ENCODE measurements around the gene DNM1L. TPM values are rescaled to one million over a fixed set of nuclear protein-coding genes. Genes with fewer than 3 reads are reported as not detected.

DNM1L gene
- total and polyA plus RNA-seq, 2 donors (not counting 3 experiments of a cell fraction or from before 2014, with no cell fraction given): 24.6 to 103 TPM

DNA sequence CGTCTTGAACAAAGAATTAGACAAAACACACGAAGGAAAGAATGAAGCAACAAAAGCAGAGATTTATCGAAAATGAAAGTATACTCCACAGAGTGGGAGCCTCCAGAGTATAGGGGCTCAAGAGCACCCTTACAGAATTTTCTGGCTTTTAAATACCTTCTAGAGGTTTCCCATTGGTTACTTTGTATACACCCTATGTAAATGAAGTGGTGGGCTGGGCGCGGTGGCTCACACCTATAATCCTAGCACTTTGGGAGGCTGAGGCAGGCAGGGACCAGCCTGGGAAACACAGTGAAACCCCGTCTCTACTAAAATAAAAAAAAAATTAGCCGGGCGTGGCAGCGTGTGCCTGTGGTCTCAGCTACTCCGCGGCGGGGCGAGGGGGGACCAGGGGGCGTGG, 13.1 kb upstream of the DNM1L start:
- ChIA-PET CTCF (no interaction called here), POLR2A (interaction anchor here (0.6 kb wide), 1 partner anchor 484 kb away, joined by 4 read pairs; no protein-coding TSS in a partner anchor)
- no peak overlapping the region for H2AFZ ChIP-seq (ENCODE audit: low read depth, low read length)
- dilution Hi-C loops (cut with MboI; ENCODE audit: extremely low pct_ligation_motif_present, low sequenced_read_pairs): no loop called here
- no peaks in the 10 kb centered on the region for H3K36me3 ChIP-seq (ENCODE audit: control insufficient read depth in 2 of 2, extremely low read depth in 1 of 2, insufficient read depth in 2 of 2, low read length in 2 of 2)
- no peak overlapping the region for H3K4me2 ChIP-seq (ENCODE audit: insufficient read depth, low read length)
- no peaks in the 10 kb centered on the region for H3K9me1 ChIP-seq (replicated peaks; ENCODE audit: control insufficient read depth, extremely low read depth, insufficient read depth, low read length)
- FAIRE-seq (no peak), DNase-seq (ENCODE audit: low read depth, low spot score) (no peak)
- H3K27ac ChIP-seq (ENCODE audit: insufficient read depth, low read depth, low read length): no peak overlapping the region
- H3K27me3 ChIP-seq (ENCODE audit: control insufficient read depth in 2 of 2, insufficient read depth in 2 of 2, low read length in 2 of 2): no peaks in the 10 kb centered on the region
- H3K9ac ChIP-seq (replicated peaks; ENCODE audit: extremely low read depth, insufficient read depth, low read length): no peak overlapping the region
- no peaks in the 10 kb centered on the region for H3K79me2 ChIP-seq (ENCODE audit: control insufficient read depth, insufficient read depth, low read length)
- no peak overlapping the region for H3K4me3 ChIP-seq (replicated peaks in 1 of 3; ENCODE audit: insufficient read depth in 1 of 3, low read depth in 1 of 3, low read length in 3 of 3)
- BruUV-seq (replicated peaks): no TSS peak
- H3K9me3 ChIP-seq (replicated peaks; ENCODE audit: control insufficient read depth, insufficient read depth, low read length): no peaks in the 10 kb centered on the region
- intact Hi-C loops (cut with micrococcal nuclease): no loop called here
- no peaks in the 10 kb centered on the region for H3K4me1 ChIP-seq (ENCODE audit: control insufficient read depth, extremely low read depth, insufficient read depth, low read length)
- TF ChIP-seq MYC (IDR thresholded peaks at IDR 0.05; ENCODE audit: low read depth, low read length) (no peak), FOS (IDR thresholded peaks at IDR 0.05; ENCODE audit: borderline replicate concordance, insufficient read depth, low read length) (no peak), POLR2A (IDR thresholded peaks at IDR 0.05; ENCODE audit: low read depth, low read length) (no peak), POLR2AphosphoS5 (IDR thresholded peaks at IDR 0.05; ENCODE audit: insufficient read depth, low read depth, low read length) (no peak)
- TF ChIP-seq, protein P1, sequence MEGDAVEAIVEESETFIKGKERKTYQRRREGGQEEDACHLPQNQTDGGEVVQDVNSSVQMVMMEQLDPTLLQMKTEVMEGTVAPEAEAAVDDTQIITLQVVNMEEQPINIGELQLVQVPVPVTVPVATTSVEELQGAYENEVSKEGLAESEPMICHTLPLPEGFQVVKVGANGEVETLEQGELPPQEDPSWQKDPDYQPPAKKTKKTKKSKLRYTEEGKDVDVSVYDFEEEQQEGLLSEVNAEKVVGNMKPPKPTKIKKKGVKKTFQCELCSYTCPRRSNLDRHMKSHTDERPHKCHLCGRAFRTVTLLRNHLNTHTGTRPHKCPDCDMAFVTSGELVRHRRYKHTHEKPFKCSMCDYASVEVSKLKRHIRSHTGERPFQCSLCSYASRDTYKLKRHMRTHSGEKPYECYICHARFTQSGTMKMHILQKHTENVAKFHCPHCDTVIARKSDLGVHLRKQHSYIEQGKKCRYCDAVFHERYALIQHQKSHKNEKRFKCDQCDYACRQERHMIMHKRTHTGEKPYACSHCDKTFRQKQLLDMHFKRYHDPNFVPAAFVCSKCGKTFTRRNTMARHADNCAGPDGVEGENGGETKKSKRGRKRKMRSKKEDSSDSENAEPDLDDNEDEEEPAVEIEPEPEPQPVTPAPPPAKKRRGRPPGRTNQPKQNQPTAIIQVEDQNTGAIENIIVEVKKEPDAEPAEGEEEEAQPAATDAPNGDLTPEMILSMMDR (IDR thresholded peaks at IDR 0.05; ENCODE audit: extremely low read depth in 1 of 2, insufficient read depth in 1 of 2, low read depth in 1 of 2, low read length in 2 of 2): no peak
- TF ChIP-seq, protein P2, sequence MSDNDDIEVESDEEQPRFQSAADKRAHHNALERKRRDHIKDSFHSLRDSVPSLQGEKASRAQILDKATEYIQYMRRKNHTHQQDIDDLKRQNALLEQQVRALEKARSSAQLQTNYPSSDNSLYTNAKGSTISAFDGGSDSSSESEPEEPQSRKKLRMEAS (IDR thresholded peaks at IDR 0.05; ENCODE audit: insufficient read depth, insufficient read length): no peak
- no peaks in the 10 kb centered on the region for H4K20me1 ChIP-seq (replicated peaks; ENCODE audit: control insufficient read depth, extremely low read depth, insufficient read depth, low read length)

DNA sequence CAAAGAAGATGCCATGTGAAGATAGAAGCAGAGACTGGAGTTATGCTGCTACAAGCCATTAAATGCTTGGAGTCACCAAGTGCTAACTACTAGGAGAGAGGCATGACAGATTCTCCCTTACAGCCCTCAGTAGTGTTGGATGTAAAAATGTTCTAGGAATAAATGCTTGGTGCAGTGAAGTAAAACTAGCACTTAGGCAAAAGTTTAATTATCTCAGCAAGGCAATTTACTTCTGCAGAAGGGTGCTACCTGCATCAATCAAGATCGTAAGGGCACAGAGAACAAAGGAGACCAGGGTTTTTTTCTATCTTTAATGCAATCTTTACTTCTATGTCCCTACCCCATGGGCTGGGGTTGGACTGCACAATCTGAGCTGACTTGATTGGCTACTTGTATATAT, 9.5 kb upstream of the DNM1L start:
- Histone ChIP-seq H3K4me1 (ENCODE audit: control insufficient read depth, extremely low read depth, insufficient read depth, low read length) (peaks cover 6% of the 10 kb centered on the region), H3K36me3 (ENCODE audit: control insufficient read depth in 2 of 2, extremely low read depth in 1 of 2, insufficient read depth in 2 of 2, low read length in 2 of 2) (no peaks in the 10 kb centered on the region), H3K27ac (ENCODE audit: insufficient read depth, low read depth, low read length) (no peak overlapping the region), H3K9me1 (replicated peaks; ENCODE audit: control insufficient read depth, extremely low read depth, insufficient read depth, low read length) (no peaks in the 10 kb centered on the region), H3K27me3 (ENCODE audit: control insufficient read depth in 2 of 2, insufficient read depth in 2 of 2, low read length in 2 of 2) (no peaks in the 10 kb centered on the region), H3K4me3 (replicated peaks in 1 of 3; ENCODE audit: insufficient read depth in 1 of 3, low read depth in 1 of 3, low read length in 3 of 3) (no peak overlapping the region), H3K9me3 (replicated peaks; ENCODE audit: control insufficient read depth, insufficient read depth, low read length) (no peaks in the 10 kb centered on the region), H3K9ac (replicated peaks; ENCODE audit: extremely low read depth, insufficient read depth, low read length) (no peak overlapping the region), H3K4me2 (ENCODE audit: insufficient read depth, low read length) (no peak overlapping the region), H3K79me2 (ENCODE audit: control insufficient read depth, insufficient read depth, low read length) (no peaks in the 10 kb centered on the region), H4K20me1 (replicated peaks; ENCODE audit: control insufficient read depth, extremely low read depth, insufficient read depth, low read length) (no peaks in the 10 kb centered on the region), H2AFZ (ENCODE audit: low read depth, low read length) (no peak overlapping the region)
- dilution Hi-C loops (cut with MboI; ENCODE audit: extremely low pct_ligation_motif_present, low sequenced_read_pairs) (no loop called here), intact Hi-C loops (cut with micrococcal nuclease) (no loop called here)
- DNase-seq (ENCODE audit: low read depth, low spot score): no peak
- BruUV-seq (replicated peaks): no TSS peak
- TF ChIP-seq, protein P2 (IDR thresholded peaks at IDR 0.05; ENCODE audit: insufficient read depth, insufficient read length): no peak
- TF ChIP-seq FOS (IDR thresholded peaks at IDR 0.05; ENCODE audit: borderline replicate concordance, insufficient read depth, low read length): no peak
- TF ChIP-seq JUN (IDR thresholded peaks at IDR 0.05; ENCODE audit: borderline replicate concordance, insufficient read depth, insufficient read length, low read depth): no peak
- TF ChIP-seq POLR2A (IDR thresholded peaks at IDR 0.05; ENCODE audit: low read depth, low read length): no peak
- TF ChIP-seq MYC (IDR thresholded peaks at IDR 0.05; ENCODE audit: low read depth, low read length): no peak
- TF ChIP-seq POLR2AphosphoS5 (IDR thresholded peaks at IDR 0.05; ENCODE audit: insufficient read depth, low read depth, low read length): no peak
- no peak for TF ChIP-seq EZH2 (IDR thresholded peaks at IDR 0.05; ENCODE audit: borderline replicate concordance, low read depth, low read length, severe bottlenecking)
- TF ChIP-seq, protein P1 (IDR thresholded peaks at IDR 0.05; ENCODE audit: extremely low read depth in 1 of 2, insufficient read depth in 1 of 2, low read depth in 1 of 2, low read length in 2 of 2): no peak
- TF ChIP-seq GATA2 (IDR thresholded peaks at IDR 0.05; ENCODE audit: insufficient read depth, insufficient read length, low read depth, low read length): no peak
- POLR2A ChIA-PET: no interaction called here
- CTCF ChIA-PET: interaction anchor here (1.1 to 4.6 kb wide), 3 partner anchors 9 to 357 kb away, joined by 3 to 95 read pairs (median 5); no protein-coding TSS in a partner anchor
- FAIRE-seq: no peak

All from endothelial cell of umbilical vein (primary cell).